Transverse colon (tissue), 4 donors: ENCODE measurements around the gene ZBTB32. TPM values are rescaled to one million over a fixed set of nuclear protein-coding genes. Genes with fewer than 3 reads are reported as not detected.

Experiments used
- DNase-seq: peaks from one replicate; pipeline ENCODE4 v3.0.0-alpha.2; 2019
- H3K27ac ChIP-seq, 4 donors: fragments of 200-600 bp; sonication (generic); 2 replicates each; pipeline ENCODE4 v1.5.1; 2016 to 2018; ENCODE audit warnings: inconsistent platforms in 4 of 4
- H3K27me3 ChIP-seq: fragments of 200-600 bp; sonication (generic); 2 replicates; pipeline ENCODE4 v1.5.1; 2017; ENCODE audit warnings: inconsistent platforms
- H3K36me3 ChIP-seq, 4 donors: fragments of 200-600 bp; sonication (generic); 2 replicates each; pipeline ENCODE4 v1.5.1; 2017 to 2019; ENCODE audit warnings: inconsistent platforms in 4 of 4
- H3K4me1 ChIP-seq, 4 donors: fragments of 200-600 bp; sonication (generic); 2 replicates each; pipeline ENCODE4 v1.5.1; 2017 to 2020; ENCODE audit warnings: inconsistent platforms in 4 of 4
- H3K4me3 ChIP-seq, 4 donors: fragments of 200-600 bp; sonication (generic); 1 replicate in 1 of 4; 2 replicates in 3 of 4; pipeline versions ENCODE4 v1.5.1 to v1.6.1; 2017 to 2019; ENCODE audit warnings: inconsistent platforms in 4 of 4
- H3K9me3 ChIP-seq, 2 donors: fragments of 200-600 bp; sonication (generic); 2 replicates each; pipeline ENCODE4 v1.5.1; 2017 to 2019; ENCODE audit warnings: inconsistent platforms in 2 of 2
- EP300 ChIP-seq: sonication (generic); formaldehyde crosslinking; IDR thresholded peaks from one replicate; pipeline ENCODE4 v1.6.1; 2017; ENCODE audit warnings: antibody characterized with exemption, low read depth
- POLR2A ChIP-seq: fragments of 450-650 bp; IDR thresholded peaks from one replicate; pipeline ENCODE4 v1.6.1; 2016; ENCODE audit warnings: antibody characterized with exemption, mild to moderate bottlenecking, moderate library complexity
- POLR2AphosphoS5 ChIP-seq, 3 donors: sonication (generic); formaldehyde crosslinking; IDR thresholded peaks; one replicate each; pipeline ENCODE4 v1.6.1; 2016; ENCODE audit warnings: antibody characterized with exemption in 3 of 3
- WGBS, 2 donors: methylation state at CpG; one replicate each; pipeline ENCODE4 v1.1.5; 2018; ENCODE audit warnings: low coverage in 1 of 2; 5-methylcytosine and 5-hydroxymethylcytosine counted together
- in situ Hi-C, 4 donors: fragments of 200-750 bp; cut with MboI; loops; one replicate each; pipeline versions ENCODE4 v1.15.0 to v1.15.1; 2017; ENCODE audit warnings: low sequenced_read_pairs in 3 of 4, low pct_ligation_motif_present in 1 of 4, low pct_unique_long_range_greater_than_20kb in 1 of 4
- intact Hi-C: fragments of 100-400 bp; cut with DNase I; formaldehyde crosslinking; loops from one replicate; pipeline ENCODE4 v1.15.1; 2023; ENCODE audit warnings: low total_unique reads
- total RNA-seq, 4 donors: library from RNA; depleted of rRNA; stranded (reverse); fragments of >200 nt; gene quantifications; one replicate each; pipeline ENCODE4 v1.1.0, GENCODE V29; 2016
- TF ChIP-seq, protein P1 (sequence below), 5 experiments: fragments of 200-600 bp in 3 of 5; fragments of 450-650 bp in 2 of 5; sonication (generic) in 3 of 5; IDR thresholded peaks; 1 replicate in 2 of 5; 2 replicates in 3 of 5; pipeline ENCODE4 v1.5.1; 2016 to 2017; ENCODE audit warnings: antibody characterized with exemption in 5 of 5, inconsistent platforms in 3 of 5, mild to moderate bottlenecking in 2 of 5, moderate library complexity in 1 of 5

The ZBTB32 gene
- total RNA-seq, 4 donors from 2014 or later: not detected

DNA sequence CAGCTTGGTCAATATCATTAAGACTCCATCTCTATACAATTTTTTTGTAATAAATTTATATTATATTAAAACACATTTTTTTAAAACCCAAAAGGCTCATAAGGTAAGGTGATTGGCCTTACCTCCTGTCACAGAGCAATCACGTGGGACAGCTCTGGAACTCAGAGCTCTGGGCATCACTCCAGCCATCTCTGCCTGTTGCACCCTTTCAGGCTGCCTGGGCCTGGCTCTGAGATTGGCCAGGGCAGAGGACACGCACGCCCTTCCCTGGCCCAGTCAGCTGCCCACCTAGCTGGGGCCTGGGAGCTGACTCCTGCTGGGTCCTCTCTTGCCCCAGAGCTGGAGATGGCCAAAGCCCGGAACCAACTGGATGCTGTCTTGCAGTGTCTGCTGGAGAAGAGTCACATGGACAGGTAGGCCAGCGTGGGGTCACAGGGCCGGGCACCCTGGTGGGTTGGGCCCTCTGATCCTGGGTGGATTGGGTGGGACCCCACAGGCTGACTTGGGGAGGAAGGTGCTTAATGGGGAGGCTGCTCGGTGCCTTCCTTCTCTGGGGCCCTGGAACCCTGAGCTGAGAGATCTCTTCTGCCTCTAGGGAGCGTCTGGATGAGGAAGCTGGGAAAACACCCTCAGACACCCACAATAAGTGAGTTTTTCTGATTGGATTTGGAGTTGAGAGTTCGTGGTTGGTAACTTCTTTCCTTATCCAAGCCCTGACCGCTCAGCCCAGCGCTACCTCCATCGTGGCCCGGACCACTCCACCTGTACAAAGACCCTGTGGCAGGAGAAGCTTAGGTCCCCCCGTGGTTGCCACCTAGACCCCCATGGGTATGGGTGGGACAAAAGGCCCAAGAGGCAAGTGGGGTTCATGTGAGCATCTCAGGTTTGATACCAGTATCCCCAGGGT lies 47.7 kb downstream of the ZBTB32 start:
- H3K36me3 ChIP-seq: peaks cover 0 to 14% (median 3%) of the 10 kb centered on the region in 4 donors
- in situ Hi-C loops: no loop called here
- peak; percentile 8 for DNase-seq
- intact Hi-C loops: no loop called here
- no peak overlapping the region for H3K4me3 ChIP-seq
- peak overlapping the region in 1 of 4 donors; percentile 32 for H3K27ac ChIP-seq
- TF ChIP-seq POLR2AphosphoS5 (IDR thresholded peaks at IDR 0.05) (no peak), EP300 (no peak), POLR2A (no peak)
- TF ChIP-seq, protein P1, sequence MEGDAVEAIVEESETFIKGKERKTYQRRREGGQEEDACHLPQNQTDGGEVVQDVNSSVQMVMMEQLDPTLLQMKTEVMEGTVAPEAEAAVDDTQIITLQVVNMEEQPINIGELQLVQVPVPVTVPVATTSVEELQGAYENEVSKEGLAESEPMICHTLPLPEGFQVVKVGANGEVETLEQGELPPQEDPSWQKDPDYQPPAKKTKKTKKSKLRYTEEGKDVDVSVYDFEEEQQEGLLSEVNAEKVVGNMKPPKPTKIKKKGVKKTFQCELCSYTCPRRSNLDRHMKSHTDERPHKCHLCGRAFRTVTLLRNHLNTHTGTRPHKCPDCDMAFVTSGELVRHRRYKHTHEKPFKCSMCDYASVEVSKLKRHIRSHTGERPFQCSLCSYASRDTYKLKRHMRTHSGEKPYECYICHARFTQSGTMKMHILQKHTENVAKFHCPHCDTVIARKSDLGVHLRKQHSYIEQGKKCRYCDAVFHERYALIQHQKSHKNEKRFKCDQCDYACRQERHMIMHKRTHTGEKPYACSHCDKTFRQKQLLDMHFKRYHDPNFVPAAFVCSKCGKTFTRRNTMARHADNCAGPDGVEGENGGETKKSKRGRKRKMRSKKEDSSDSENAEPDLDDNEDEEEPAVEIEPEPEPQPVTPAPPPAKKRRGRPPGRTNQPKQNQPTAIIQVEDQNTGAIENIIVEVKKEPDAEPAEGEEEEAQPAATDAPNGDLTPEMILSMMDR (IDR thresholded peaks at IDR 0.05): no peak
- 85 to 100% methylated on average over 1 to 14 of the region's 14 CpGs for WGBS, 2 donors
- peaks cover 19 to 45% (median 41%) of the 10 kb centered on the region in 4 donors for H3K4me1 ChIP-seq
- no peaks in the 10 kb centered on the region for H3K9me3 ChIP-seq
- peaks cover 3% of the 10 kb centered on the region for H3K27me3 ChIP-seq

DNA sequence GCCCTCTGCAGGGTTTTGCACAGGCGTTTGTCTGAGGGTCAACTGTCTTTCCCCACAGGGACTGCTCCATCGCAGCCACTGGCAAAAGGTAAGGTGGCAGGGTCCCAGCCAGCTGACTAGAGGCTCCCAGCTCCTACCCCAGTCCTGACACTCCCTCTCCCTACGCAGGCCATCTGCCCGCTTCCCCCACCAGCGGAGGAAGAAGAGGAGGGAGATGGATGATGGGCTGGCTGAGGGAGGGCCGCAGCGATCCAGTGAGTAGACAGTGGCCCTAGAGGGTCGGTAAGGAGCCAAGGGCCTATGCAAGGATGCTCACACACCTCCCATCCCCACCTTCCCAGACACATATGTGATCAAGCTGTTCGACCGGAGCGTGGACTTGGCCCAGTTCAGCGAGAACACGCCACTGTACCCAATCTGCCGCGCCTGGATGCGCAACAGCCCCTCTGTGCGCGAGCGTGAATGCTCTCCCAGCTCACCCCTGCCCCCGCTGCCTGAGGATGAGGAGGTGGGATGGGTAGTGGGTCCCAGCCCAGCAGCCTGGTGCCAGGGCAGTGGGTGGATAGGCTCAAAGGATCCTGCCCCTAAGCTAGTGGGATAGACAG lies 48.5 kb downstream of the ZBTB32 start:
- peak; percentile 7 for DNase-seq
- Histone ChIP-seq H3K4me1 (peaks cover 17 to 48% (median 44%) of the 10 kb centered on the region in 4 donors), H3K27me3 (peaks cover 3% of the 10 kb centered on the region), H3K4me3 (no peak overlapping the region), H3K27ac (peak overlapping the region in 1 of 4 donors; percentile 99), H3K36me3 (peaks cover 0 to 14% (median 3%) of the 10 kb centered on the region in 4 donors), H3K9me3 (no peaks in the 10 kb centered on the region)
- TF ChIP-seq POLR2A (no peak), POLR2AphosphoS5 (IDR thresholded peaks at IDR 0.05) (no peak), EP300 (no peak)
- TF ChIP-seq, protein P1 (IDR thresholded peaks at IDR 0.05): no peak
- WGBS, 2 donors: 95% methylated on average over 20 of the region's 20 CpGs; no CpG with 5 or more reads in 1 of the 2 donors
- in situ Hi-C loops (no loop called here), intact Hi-C loops (no loop called here)

DNA sequence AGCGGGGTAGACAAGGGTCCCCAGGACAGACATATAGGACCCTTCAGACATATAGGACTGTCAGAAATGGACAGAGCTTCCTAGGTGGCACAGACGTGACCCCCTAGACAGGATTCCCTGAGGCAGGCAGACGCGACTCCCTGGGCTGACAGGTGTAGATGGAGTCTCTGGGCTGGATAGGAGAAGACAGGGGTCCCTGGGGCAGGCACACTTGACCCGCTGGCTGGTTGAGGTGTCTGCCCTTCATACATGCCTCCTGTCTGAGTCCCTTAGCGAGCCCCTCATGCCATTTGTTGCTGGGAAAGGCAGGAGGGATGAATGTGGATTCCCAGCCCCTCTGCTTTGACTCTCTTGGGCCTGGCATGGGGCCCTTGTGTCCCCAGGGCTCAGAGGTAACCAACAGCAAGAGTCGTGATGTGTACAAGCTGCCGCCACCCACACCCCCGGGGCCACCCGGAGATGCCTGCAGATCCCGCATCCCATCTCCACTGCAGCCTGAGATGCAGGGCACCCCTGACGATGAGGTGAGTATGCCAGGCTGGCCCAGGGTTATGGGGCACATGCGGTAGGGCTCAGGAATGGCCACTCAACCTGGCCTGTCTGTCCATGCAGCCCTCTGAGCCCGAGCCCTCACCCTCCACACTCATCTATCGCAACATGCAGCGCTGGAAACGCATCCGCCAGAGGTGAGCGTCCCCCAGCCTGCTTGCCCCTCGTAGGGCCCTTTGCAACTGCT lies 49.4 kb downstream of the ZBTB32 start:
- Histone ChIP-seq H3K4me1 (peaks cover 18 to 48% (median 44%) of the 10 kb centered on the region in 4 donors), H3K27me3 (peaks cover 3% of the 10 kb centered on the region), H3K27ac (peak overlapping the region; percentile 96 to 99 (median 97)), H3K36me3 (peaks cover 0 to 14% (median 3%) of the 10 kb centered on the region in 4 donors), H3K4me3 (no peak overlapping the region), H3K9me3 (no peaks in the 10 kb centered on the region)
- intact Hi-C loops (no loop called here), in situ Hi-C loops (no loop called here)
- DNase-seq: peak; percentile 9
- TF ChIP-seq, protein P1 (IDR thresholded peaks at IDR 0.05): no peak
- TF ChIP-seq POLR2AphosphoS5 (IDR thresholded peaks at IDR 0.05): no peak
- no peak for TF ChIP-seq POLR2A
- no peak for TF ChIP-seq EP300
- WGBS, 2 donors: 87 to 100% methylated on average over 1 to 20 of the region's 20 CpGs
